ENCODE measurements around the gene FAM135A. TPM values are rescaled to one million over a fixed set of nuclear protein-coding genes. Genes with fewer than 3 reads are reported as not detected.
"Not testable (repeated sequence)": the region's sequence is repeated elsewhere in the genome, so short reads cannot be mapped to it uniquely, and the experiment has no call there.

The FAM135A gene
- total RNA-seq, 2 donors from 2014 or later: 8.0 to 8.5 TPM

DNA sequence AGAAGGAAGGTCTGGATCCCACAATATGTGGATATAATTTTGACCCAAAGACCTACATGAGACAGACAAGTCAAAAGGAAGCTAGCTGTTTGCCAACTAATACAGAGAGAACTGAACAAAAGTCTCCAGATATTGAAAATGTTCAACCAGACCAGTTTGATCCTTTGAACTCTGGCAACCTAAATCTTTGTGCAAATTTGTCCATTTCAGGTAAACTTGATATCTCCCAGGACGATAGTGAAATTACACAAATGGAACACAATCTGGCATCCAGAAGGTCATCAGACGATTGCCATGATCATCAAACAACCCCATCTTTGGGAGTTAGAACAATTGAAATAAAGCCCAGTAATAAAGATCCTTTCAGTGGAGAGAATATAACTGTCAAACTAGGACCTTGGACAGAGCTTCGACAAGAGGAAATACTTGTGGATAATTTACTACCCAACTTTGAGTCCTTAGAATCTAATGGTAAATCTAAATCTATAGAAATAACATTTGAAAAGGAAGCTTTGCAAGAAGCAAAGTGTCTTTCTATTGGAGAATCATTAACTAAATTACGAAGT is 111.5 kb downstream of the FAM135A start:
- H3K4me3 Mint-ChIP-seq: no peak overlapping the region
- no peaks in the 10 kb centered on the region for H3K36me3 Mint-ChIP-seq (ENCODE audit: low read depth)
- ATAC-seq (replicated peaks): no peak
- H3K9me3 Mint-ChIP-seq: no peaks in the 10 kb centered on the region
- no peaks in the 10 kb centered on the region for H3K27me3 Mint-ChIP-seq
- H3K27ac Mint-ChIP-seq: no peak overlapping the region
- H3K4me1 Mint-ChIP-seq: no peaks in the 10 kb centered on the region

DNA sequence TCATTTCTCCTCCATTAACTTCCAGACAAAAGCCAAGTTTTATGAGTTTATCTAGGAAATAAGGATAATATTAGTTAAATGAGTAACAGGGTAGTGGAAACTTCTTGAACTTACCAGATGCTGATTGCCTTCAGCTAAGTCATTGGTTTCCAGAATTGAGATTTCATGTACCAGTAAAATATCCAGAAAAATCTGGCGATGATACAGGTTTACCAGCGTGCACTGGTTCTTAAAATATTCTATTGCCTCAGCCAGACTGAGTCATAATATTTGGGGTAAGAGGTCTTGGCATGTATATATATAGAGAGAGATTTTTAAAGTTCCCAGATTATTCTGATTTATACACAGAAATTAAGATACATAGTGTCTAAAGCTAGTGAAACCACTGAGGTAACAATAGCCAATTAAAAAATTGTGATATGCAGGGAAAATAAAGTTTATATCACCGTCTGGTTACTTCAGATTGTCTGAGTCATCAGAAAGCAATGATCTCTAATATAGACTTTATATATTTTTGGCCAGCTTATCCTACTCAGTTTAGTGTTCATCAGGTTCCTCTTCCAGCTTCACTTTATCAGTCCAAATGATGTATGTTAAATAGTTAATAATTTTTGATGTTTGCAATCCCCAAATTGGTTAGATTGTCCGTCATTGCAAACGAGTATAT is 113.9 kb downstream of the FAM135A start:
- Mint-ChIP-seq H3K27me3 (no peaks in the 10 kb centered on the region), H3K4me3 (no peak overlapping the region), H3K27ac (no peak overlapping the region), H3K4me1 (no peaks in the 10 kb centered on the region), H3K9me3 (no peaks in the 10 kb centered on the region), H3K36me3 (ENCODE audit: low read depth) (no peaks in the 10 kb centered on the region)
- no peak for ATAC-seq (replicated peaks)

DNA sequence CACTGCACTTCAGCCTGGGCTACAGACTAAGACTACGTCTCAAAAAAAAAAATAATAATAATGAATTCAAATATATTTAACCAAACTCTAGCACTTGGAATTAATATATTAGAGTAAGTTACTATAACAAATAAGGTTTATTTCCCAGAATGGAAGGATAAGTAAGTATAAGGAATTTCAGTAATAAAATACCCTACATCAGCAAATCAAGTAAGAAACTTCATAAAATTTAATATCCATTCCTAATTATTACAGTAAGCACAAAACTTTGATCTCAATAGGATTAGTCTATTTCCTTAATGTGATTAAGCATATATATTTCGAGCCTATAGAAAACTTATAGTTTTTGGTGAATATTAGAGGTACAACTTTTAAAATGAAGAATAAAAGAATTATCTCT is 116.7 kb downstream of the FAM135A start:
- no peak for ATAC-seq (replicated peaks)
- no peaks in the 10 kb centered on the region for H3K9me3 Mint-ChIP-seq
- H3K27ac Mint-ChIP-seq: no peak overlapping the region
- H3K36me3 Mint-ChIP-seq (ENCODE audit: low read depth): no peaks in the 10 kb centered on the region
- H3K4me3 Mint-ChIP-seq: no peak overlapping the region
- no peaks in the 10 kb centered on the region for H3K4me1 Mint-ChIP-seq
- H3K27me3 Mint-ChIP-seq: no peaks in the 10 kb centered on the region

DNA sequence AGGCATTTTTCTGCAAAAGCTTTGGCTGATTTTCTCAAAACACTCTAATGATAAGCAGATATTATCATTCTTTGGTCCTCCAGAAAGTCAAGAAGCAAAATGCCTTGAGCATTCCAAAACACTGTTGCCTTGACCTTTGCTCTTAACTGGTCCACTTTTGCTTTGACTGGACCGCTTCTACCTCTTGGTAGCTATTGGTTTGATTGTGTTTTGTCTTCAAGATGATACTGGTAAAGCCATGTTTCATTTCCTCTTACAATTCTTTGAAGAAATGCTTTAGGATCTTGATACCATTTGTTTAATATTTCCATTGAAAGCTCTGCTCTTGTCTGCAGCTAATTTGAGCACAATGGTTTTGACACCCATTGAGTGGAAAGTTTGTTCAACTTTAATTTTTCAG is 117.8 kb downstream of the FAM135A start:
- Mint-ChIP-seq H3K4me1 (no peaks in the 10 kb centered on the region), H3K36me3 (ENCODE audit: low read depth) (no peaks in the 10 kb centered on the region), H3K4me3 (no peak overlapping the region), H3K9me3 (no peaks in the 10 kb centered on the region), H3K27ac (no peak overlapping the region), H3K27me3 (no peaks in the 10 kb centered on the region)
- no peak for ATAC-seq (replicated peaks)

DNA sequence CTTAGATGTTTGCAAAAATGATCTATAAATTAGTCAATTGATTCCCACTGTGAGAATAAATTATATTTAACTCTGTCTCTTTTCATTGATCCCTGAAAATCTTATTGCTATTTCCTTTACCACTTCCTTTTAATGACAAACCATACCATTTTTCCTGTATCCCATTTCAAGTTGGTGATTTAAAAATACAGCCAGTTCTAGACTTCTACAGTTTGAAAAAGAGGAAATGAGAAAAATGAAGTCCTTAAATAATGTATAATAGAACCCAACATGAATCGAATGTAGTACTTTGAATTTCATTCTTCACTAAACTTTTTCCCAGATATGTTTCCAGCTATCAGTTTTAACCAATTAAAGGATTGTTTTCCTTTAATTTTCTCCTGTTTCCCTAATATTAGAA is 124.0 kb downstream of the FAM135A start:
- H3K27ac Mint-ChIP-seq: no peak overlapping the region
- ATAC-seq (replicated peaks): no peak
- H3K4me3 Mint-ChIP-seq: no peak overlapping the region
- H3K4me1 Mint-ChIP-seq: no peaks in the 10 kb centered on the region
- H3K27me3 Mint-ChIP-seq: no peaks in the 10 kb centered on the region
- H3K36me3 Mint-ChIP-seq (ENCODE audit: low read depth): peaks cover 6% of the 10 kb centered on the region
- no peaks in the 10 kb centered on the region for H3K9me3 Mint-ChIP-seq

DNA sequence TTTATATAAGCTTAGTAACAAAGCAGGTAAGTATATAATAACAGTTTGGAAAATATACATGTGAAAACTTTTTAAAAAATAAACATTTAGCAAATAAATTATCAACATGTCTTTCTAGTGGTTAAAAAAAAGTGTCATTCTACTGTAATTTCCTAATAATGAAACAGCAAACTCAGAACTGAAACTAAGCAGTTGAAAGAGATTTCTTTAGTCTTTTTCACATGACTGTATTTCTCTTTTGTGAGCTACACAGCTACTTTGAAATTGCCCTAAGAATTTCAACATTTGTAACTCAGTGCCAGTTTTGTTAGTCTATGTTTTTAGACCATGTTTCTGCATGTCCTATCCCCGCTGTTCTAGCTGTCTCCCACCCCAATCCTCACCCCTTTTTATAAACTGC is 125.1 kb downstream of the FAM135A start:
- no peak overlapping the region for H3K27ac Mint-ChIP-seq
- no peaks in the 10 kb centered on the region for H3K27me3 Mint-ChIP-seq
- H3K9me3 Mint-ChIP-seq: no peaks in the 10 kb centered on the region
- H3K4me3 Mint-ChIP-seq: no peak overlapping the region
- H3K36me3 Mint-ChIP-seq (ENCODE audit: low read depth): peaks cover 6% of the 10 kb centered on the region
- ATAC-seq (replicated peaks): no peak
- H3K4me1 Mint-ChIP-seq: no peaks in the 10 kb centered on the region

DNA sequence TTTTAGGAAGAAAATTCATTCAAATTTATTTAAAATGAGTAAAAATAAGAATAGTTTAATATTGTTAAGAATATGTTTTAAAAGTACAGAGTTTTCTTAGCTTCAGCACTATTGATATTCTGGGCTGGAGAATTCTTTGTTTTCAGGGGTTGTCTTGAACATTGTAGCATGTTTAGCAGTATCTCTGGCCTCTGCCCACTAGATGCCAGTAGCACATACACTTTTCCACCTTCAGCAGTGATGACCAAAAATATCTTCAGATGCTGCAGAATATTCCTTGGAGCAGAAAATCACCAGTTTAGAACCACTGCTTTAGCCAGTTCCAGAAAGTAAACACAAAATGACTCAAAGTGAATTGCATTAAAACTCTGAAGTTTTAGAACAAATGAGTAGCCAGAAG is 134.0 kb downstream of the FAM135A start:
- Mint-ChIP-seq H3K27me3 (no peaks in the 10 kb centered on the region), H3K9me3 (no peaks in the 10 kb centered on the region), H3K4me3 (no peak overlapping the region), H3K4me1 (no peaks in the 10 kb centered on the region), H3K36me3 (ENCODE audit: low read depth) (no peaks in the 10 kb centered on the region), H3K27ac (no peak overlapping the region)
- no peak for ATAC-seq (replicated peaks)

DNA sequence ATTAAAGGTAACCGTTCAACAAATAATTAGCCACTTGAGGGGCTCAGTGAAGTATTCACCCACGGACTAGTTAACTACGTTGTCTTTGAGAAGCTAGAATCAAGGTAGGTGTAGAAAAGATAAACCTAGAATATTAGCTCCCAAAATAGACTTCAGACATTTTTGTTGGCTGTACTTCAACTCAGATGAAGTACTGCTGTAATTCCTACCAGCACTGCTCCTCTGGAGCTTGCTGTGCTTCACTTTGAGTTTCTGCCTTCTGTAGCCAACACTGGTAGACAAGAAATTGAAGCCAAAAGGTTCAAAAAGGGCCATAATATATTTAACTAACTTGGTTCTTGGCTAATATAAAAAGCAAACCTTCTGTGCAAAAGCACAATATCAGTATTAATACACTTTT is 134.6 kb downstream of the FAM135A start:
- H3K9me3 Mint-ChIP-seq: no peaks in the 10 kb centered on the region
- no peak for ATAC-seq (replicated peaks)
- no peaks in the 10 kb centered on the region for H3K36me3 Mint-ChIP-seq (ENCODE audit: low read depth)
- no peak overlapping the region for H3K4me3 Mint-ChIP-seq
- no peaks in the 10 kb centered on the region for H3K4me1 Mint-ChIP-seq
- H3K27ac Mint-ChIP-seq: no peak overlapping the region
- no peaks in the 10 kb centered on the region for H3K27me3 Mint-ChIP-seq

DNA sequence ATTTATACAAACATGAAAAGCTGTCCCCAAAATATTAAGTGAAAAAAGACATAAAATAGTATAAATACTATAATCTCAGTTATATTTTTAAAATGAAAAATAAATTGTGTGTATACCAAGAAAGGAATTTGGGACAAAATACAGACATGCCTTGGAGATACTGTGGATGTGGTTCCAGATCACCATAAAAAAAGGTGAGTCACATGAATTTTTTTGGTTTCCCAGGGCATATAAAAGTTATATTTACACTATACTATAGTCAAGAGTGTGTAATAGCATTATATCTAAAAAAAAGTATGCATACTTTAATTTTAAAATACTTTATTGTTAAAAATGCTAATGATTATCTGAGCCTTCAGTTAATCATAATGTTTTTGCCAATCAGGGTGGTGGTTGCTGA is 136.0 kb downstream of the FAM135A start:
- no peak for ATAC-seq (replicated peaks)
- Mint-ChIP-seq H3K4me1 (no peaks in the 10 kb centered on the region), H3K4me3 (no peak overlapping the region), H3K36me3 (ENCODE audit: low read depth) (no peaks in the 10 kb centered on the region), H3K27ac (no peak overlapping the region), H3K27me3 (no peaks in the 10 kb centered on the region), H3K9me3 (no peaks in the 10 kb centered on the region)

DNA sequence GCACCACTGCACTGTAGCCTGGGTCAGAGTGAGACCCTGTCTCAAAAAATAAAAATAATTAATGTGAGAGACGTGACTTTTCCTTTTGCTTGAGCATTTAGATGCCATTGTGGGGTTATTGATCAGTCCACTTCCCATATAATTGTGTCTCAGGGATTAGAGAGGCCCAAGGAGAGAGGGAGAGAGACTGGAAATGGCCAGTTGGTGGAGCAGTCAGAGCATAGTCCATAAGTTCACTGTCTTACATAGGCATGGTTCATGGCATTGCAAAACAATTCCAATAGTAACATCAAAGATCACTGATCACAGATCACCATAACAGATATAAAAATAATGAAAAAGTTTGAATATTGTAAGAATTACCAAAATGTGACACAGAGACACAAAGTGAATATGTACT is 138.3 kb downstream of the FAM135A start:
- H3K27ac Mint-ChIP-seq: no peak overlapping the region
- no peaks in the 10 kb centered on the region for H3K9me3 Mint-ChIP-seq
- H3K4me1 Mint-ChIP-seq: no peaks in the 10 kb centered on the region
- H3K4me3 Mint-ChIP-seq: no peak overlapping the region
- ATAC-seq (replicated peaks): no peak
- H3K36me3 Mint-ChIP-seq (ENCODE audit: low read depth): no peaks in the 10 kb centered on the region
- H3K27me3 Mint-ChIP-seq: no peaks in the 10 kb centered on the region

DNA sequence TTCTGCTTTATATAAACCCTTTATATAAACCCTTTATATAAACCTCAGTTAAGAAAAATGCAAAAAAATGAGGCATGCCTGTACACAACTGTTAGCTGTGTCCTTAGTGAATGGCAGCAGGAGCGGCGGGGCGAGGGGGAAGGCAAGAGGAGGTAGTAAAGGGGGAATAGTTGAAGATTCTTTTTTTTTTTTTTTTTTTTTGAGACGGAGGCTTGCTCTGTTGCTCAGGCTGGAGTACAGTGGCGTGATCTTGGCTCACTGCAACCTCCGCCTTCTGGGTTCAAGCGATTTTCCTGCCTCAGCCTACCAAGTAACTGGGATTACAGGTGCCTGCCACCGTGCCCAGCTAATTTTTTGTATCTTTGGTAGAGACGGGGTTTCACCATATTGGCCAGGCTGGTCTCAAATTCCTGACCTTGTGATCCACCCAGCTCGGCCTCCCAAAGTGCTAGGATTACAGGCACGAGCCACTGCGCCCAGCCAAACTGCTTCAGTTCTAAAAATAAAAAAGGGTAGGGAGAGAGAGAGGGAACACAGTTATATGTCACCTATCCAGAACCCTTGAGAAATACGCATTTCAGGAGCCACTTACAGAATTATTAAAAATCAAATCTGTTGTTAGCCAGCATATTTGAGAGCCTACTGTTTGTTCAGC is 139.1 kb downstream of the FAM135A start:
- H3K4me3 Mint-ChIP-seq; H3K36me3 Mint-ChIP-seq (ENCODE audit: low read depth); H3K4me1 Mint-ChIP-seq; H3K9me3 Mint-ChIP-seq; ATAC-seq (replicated peaks); H3K27ac Mint-ChIP-seq; H3K27me3 Mint-ChIP-seq: not testable (repeated sequence)

DNA sequence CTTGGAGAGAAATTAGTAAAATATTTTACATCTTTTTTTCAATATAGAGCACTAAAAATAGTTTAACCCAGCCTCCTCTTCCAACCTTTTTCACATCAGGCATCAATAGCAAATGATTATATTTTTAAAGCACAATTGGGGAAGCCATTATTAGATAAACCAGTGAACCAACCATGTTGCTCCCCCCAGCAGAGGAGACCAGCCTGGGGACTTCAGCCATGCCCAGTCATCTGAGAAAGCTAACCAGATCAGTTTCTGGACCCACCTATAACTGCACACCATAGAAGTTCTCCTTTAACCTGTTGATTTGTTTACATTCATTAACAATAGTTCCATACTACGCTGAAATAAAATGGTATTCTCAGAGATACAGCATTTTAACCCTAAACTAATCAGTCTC is 139.7 kb downstream of the FAM135A start:
- Mint-ChIP-seq H3K4me3 (no peak overlapping the region), H3K27ac (no peak overlapping the region), H3K27me3 (no peaks in the 10 kb centered on the region), H3K36me3 (ENCODE audit: low read depth) (no peaks in the 10 kb centered on the region), H3K9me3 (no peaks in the 10 kb centered on the region), H3K4me1 (peaks cover 5% of the 10 kb centered on the region)
- ATAC-seq (replicated peaks): no peak

DNA sequence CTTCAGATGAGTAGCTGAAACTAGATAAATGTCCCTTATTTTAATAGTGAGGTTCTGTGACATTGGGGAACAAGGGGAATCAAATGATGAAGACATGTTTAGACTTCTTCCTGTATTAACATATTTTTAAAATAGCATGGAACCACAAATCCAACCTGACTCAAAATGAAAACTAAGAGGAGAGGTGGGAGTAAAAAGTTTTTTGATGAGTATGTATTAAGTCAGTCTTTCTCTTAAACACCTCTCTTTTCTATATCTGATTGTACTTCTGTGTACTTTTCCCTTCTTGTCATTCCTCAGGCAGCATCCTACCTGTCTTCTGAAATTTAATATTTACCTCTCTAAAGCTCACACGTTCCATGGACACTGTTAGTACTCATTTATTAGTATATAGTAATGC is 144.7 kb downstream of the FAM135A start:
- no peaks in the 10 kb centered on the region for H3K27me3 Mint-ChIP-seq
- no peaks in the 10 kb centered on the region for H3K9me3 Mint-ChIP-seq
- ATAC-seq (replicated peaks): peak; percentile 92
- peak overlapping the region; percentile 48 for H3K4me3 Mint-ChIP-seq
- H3K27ac Mint-ChIP-seq: peak overlapping the region; percentile 66
- H3K36me3 Mint-ChIP-seq (ENCODE audit: low read depth): no peaks in the 10 kb centered on the region
- H3K4me1 Mint-ChIP-seq: peaks cover 11% of the 10 kb centered on the region

DNA sequence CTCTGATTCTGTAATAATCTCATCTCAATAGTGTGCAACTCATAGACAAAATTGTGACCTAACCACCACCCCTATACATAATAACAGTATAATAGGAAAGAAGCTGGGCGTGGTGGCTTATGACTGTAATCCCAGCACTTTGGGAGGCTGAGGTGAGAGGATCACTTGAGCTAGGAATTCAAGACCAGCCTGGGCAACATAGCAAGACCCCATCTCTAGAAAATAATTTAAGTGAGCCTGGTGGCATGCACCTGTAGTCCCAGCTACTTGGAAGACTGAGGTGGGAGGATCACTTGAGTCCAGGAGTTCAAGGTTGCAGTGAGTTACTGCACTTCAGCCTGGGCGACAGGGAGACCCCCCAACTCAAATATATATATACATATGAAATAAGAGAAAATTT is 149.1 kb downstream of the FAM135A start:
- not testable (repeated sequence) for ATAC-seq (replicated peaks)

DNA sequence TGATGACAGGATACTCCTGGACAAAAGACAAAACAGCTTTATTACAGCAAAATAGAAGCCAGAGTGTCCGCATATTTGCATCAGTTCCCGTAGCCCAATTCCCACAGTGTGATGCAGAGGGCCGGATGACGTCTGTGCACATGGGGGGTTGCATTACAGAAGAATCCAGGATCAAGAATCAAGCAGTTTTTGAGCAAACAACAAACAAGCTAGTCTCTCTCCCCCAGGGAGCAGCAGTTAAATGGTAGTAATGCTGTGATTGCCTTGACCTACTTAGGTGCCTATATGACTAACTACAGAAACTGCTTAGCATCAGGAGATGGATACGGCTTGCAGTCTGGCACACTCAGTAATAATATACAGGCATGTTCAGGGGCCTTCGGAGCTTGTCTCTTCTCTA is 150.2 kb downstream of the FAM135A start:
- no peaks in the 10 kb centered on the region for H3K27me3 Mint-ChIP-seq
- H3K9me3 Mint-ChIP-seq: no peaks in the 10 kb centered on the region
- H3K36me3 Mint-ChIP-seq (ENCODE audit: low read depth): no peaks in the 10 kb centered on the region
- no peak overlapping the region for H3K27ac Mint-ChIP-seq
- peaks cover 7% of the 10 kb centered on the region for H3K4me1 Mint-ChIP-seq
- peak; percentile 67 for ATAC-seq (replicated peaks)
- peak overlapping the region; percentile 9 for H3K4me3 Mint-ChIP-seq

More for the DNA sequence above, 149.1 kb downstream of the FAM135A start:
- H3K4me1 Mint-ChIP-seq: peaks cover 17% of the 10 kb centered on the region
- not testable (repeated sequence) for H3K36me3 Mint-ChIP-seq (ENCODE audit: low read depth); H3K4me3 Mint-ChIP-seq; H3K27ac Mint-ChIP-seq; H3K27me3 Mint-ChIP-seq; H3K9me3 Mint-ChIP-seq
